Activated naive CD4-positive, alpha-beta T cell treated with anti-CD3 and anti-CD28 coated beads, Interleukin-2, amount 10 ng/mL, durations not matched to agents 7 days and 5 days (primary cell): Measurements from ENCODE around the gene CCL17.
"Not testable (repeated sequence)": the region's sequence is repeated elsewhere in the genome, so short reads cannot be mapped to it uniquely, and the experiment has no call there.

Source experiments
- CTCF ChIA-PET: fragments of 350-600 bp; sonication (Branson Sonifier 250); formaldehyde crosslinking; loops from one replicate; lab custom pipeline; 2021; ENCODE audit warnings: antibody characterized with exemption; lab: Charles Lee
- DNase-seq: peaks from one replicate; pipeline ENCODE4 v3.0.0-alpha.2; 2020
- H3K27ac Mint-ChIP-seq: one replicate; pipeline ENCODE4 v1.8.0; 2021; ENCODE audit warnings: mild to moderate bottlenecking, moderate library complexity, mixed read lengths
- H3K27me3 Mint-ChIP-seq: one replicate; pipeline ENCODE4 v1.8.0; 2021; ENCODE audit warnings: mild to moderate bottlenecking, mixed read lengths
- H3K36me3 Mint-ChIP-seq: one replicate; pipeline ENCODE4 v1.8.0; 2021; ENCODE audit warnings: mixed read lengths
- H3K4me1 Mint-ChIP-seq: one replicate; pipeline ENCODE4 v1.8.0; 2021; ENCODE audit warnings: mixed read lengths
- H3K4me3 Mint-ChIP-seq: one replicate; pipeline ENCODE4 v1.8.0; 2021; ENCODE audit warnings: mild to moderate bottlenecking, moderate library complexity, mixed read lengths
- H3K9me3 Mint-ChIP-seq: one replicate; pipeline ENCODE4 v1.8.0; 2021; ENCODE audit warnings: mixed read lengths

CCL17 gene

DNA sequence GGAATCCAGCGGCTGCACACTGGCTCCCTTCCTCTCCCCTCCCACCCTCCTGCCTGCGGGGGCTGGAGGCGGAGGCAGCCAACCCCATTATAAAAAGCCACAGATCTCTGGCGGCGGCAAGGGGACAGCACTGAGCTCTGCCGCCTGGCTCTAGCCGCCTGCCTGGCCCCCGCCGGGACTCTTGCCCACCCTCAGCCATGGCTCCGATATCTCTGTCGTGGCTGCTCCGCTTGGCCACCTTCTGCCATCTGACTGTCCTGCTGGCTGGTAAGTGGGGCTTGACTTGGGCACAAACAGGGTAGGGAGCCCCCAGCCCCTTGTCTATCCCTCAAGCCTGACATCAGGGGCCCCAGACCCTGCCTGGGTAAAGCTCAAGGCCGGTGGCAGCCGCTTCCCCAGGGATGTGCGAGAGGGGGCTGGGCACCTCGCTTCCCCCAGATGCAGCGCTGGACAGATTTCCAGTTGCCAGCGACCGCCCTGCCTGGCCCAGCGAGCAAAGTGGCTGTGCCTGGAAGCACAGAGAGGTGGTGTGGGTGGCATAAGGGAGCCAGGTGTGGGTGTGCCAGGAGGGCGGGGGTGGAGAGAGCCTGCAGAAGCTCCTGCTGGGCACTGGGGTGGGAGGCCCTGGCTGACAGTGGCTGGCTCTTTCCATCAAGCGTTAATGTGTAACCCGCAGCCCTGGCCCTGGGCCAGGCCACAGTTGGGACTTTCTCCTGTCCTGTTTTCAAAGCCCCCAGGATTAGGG lies 32.0 kb upstream of the CCL17 start, which contains the start of gene CX3CL1:
TSS of gene CX3CL1 (plus strand) at position 119 of the 745 bp plus-strand sequence. CDS start at position 198, 79 bp downstream.
- Mint-ChIP-seq H3K4me1 (no peaks in the 10 kb centered on the region), H3K27me3 (peaks cover 12% of the 10 kb centered on the region), H3K9me3 (no peaks in the 10 kb centered on the region), H3K36me3 (no peaks in the 10 kb centered on the region), H3K27ac (no peak within 1 kb of the TSS), H3K4me3 (no peak within 1 kb of the TSS)
- no peak for DNase-seq
- CTCF ChIA-PET: no interaction called here

DNA sequence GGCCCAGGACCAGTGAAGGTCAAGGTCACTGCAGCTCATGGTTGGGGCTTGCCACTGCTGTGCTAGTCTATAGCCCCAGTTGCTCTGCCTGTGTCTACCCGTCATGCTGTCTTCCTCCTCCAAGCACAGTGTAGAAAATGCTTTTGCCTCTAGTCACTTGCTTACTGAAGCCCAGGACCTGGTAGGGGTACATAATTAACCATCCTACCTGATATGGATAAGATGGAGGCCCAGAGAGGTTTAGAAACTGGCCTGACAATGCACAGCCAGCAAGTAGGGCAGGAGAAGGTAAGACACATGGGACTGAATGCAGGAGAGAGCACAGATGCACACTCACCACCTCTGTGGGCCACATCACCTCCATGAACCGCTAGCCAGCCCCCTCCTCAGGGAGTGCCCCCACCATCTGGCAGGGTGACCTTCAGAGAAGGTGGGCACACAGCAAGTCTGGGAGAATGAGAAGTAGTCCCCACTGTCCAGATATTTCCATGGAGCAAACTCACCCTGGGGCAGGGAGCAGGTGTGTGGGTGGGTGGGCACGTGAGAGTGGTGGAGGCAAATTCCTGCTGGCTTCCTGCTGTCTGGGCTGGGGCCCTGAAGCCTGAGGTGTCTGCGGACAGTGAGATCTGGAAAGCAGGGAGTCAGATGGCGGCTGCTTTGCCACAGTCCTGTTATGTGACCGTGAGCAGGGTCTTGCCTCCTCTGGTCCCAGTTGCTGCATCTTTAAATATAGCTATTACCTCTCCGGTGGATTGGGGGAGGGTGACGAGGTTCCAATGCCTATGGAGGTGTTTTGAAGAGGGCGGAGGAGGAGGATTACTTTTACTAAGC lies 31.2 kb upstream of the CCL17 start:
- H3K27ac Mint-ChIP-seq: no peak overlapping the region
- no peak overlapping the region for H3K4me3 Mint-ChIP-seq
- no peaks in the 10 kb centered on the region for H3K36me3 Mint-ChIP-seq
- H3K4me1 Mint-ChIP-seq: no peaks in the 10 kb centered on the region
- CTCF ChIA-PET: no interaction called here
- H3K27me3 Mint-ChIP-seq: peaks cover 15% of the 10 kb centered on the region
- H3K9me3 Mint-ChIP-seq: no peaks in the 10 kb centered on the region
- DNase-seq: no peak

DNA sequence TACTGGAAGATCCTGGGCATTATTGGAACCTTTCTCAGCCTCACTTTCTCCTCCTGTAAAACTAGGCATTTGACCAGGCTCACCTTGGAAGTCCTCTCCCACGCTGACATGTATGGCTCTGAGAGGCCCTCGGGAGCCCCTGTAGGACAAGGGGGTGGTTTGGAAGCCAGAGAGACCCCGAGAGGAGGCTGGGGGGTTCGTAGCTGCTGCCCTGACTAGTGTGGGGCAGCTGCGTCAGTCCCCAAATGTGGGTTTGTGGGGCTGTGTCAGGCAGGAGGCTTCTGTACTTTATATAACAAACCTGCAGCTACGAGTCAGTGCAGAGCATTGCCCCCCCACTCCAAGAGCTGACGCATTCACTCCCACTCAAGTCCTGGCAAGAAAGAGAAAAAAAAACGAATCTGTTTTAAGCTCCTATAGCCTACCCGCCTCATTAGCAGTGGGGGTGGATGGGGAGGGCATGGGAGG lies 30.5 kb upstream of the CCL17 start:
- H3K27ac Mint-ChIP-seq: no peak overlapping the region
- no peak overlapping the region for H3K4me3 Mint-ChIP-seq
- no peaks in the 10 kb centered on the region for H3K9me3 Mint-ChIP-seq
- H3K36me3 Mint-ChIP-seq: no peaks in the 10 kb centered on the region
- CTCF ChIA-PET: no interaction called here
- DNase-seq: no peak
- H3K27me3 Mint-ChIP-seq: peaks cover 15% of the 10 kb centered on the region
- H3K4me1 Mint-ChIP-seq: no peaks in the 10 kb centered on the region

- CTCF ChIA-PET: interaction anchor here (1.2 kb wide), 1 partner anchor 44 kb away, joined by 3 read pairs; no protein-coding TSS in a partner anchor
- H3K27ac Mint-ChIP-seq: not testable (repeated sequence)
These were observed 29.6 kb upstream of the CCL17 start for GRCh38 chr16:57374925-57375465.

DNA sequence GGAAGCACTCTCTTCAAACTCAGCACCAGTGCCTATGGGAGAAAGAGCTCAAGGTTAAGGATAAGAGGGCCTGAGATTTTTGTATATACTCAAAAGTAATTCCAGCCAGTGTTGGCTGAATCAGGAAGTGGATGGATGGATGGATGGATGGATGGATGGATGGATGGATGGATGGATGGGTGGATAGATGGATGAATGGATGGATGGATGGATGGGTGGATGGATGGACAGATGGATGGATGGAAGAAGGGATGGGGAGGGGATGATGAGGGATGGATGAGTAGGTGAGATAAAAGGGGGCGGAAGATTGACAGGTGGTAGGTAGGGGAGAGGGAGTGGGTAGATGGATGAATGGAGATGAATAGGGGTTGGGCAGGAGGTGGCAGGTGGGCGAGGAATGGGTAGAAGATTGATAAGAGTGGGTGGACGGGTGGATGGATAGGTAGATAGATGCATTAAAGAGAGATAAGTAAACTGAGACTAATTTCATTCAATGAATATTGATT lies 28.2 kb upstream of the CCL17 start:
- H3K4me3 Mint-ChIP-seq: no peak overlapping the region
- DNase-seq: no peak
- no peak overlapping the region for H3K27ac Mint-ChIP-seq
- no peaks in the 10 kb centered on the region for H3K36me3 Mint-ChIP-seq
- peaks cover 9% of the 10 kb centered on the region for H3K27me3 Mint-ChIP-seq
- CTCF ChIA-PET: interaction anchor here (1.2 kb wide), 1 partner anchor 43 kb away, joined by 3 read pairs; no protein-coding TSS in a partner anchor
- H3K9me3 Mint-ChIP-seq: no peaks in the 10 kb centered on the region
- no peaks in the 10 kb centered on the region for H3K4me1 Mint-ChIP-seq

More at GRCh38 chr16:57374925-57375465, 29.6 kb upstream of the CCL17 start:
- not testable (repeated sequence) for H3K36me3 Mint-ChIP-seq, H3K4me1 Mint-ChIP-seq, DNase-seq, H3K4me3 Mint-ChIP-seq, H3K9me3 Mint-ChIP-seq
- H3K27me3 Mint-ChIP-seq: peaks cover 10% of the 10 kb centered on the region

- H3K27me3 Mint-ChIP-seq: peaks cover 7% of the 10 kb centered on the region
- H3K36me3 Mint-ChIP-seq: no peaks in the 10 kb centered on the region
- DNase-seq: no peak
- CTCF ChIA-PET: no interaction called here
- no peaks in the 10 kb centered on the region for H3K9me3 Mint-ChIP-seq
- H3K4me1 Mint-ChIP-seq: no peaks in the 10 kb centered on the region
- H3K27ac Mint-ChIP-seq: no peak overlapping the region
- H3K4me3 Mint-ChIP-seq: no peak overlapping the region
These were observed 27.3 kb upstream of the CCL17 start for GRCh38 chr16:57377080-57377841.

- CTCF ChIA-PET: no interaction called here
- H3K36me3 Mint-ChIP-seq: no peaks in the 10 kb centered on the region
- peaks cover 12% of the 10 kb centered on the region for H3K27me3 Mint-ChIP-seq
- no peak overlapping the region for H3K27ac Mint-ChIP-seq
- no peaks in the 10 kb centered on the region for H3K4me1 Mint-ChIP-seq
- no peak overlapping the region for H3K4me3 Mint-ChIP-seq
- H3K9me3 Mint-ChIP-seq: no peaks in the 10 kb centered on the region
- DNase-seq: no peak
These were observed 25.0 kb upstream of the CCL17 start for GRCh38 chr16:57379579-57379978.

- no peaks in the 10 kb centered on the region for H3K36me3 Mint-ChIP-seq
- H3K4me1 Mint-ChIP-seq: no peaks in the 10 kb centered on the region
- CTCF ChIA-PET: interaction anchor here (1.4 kb wide), 1 partner anchor 37 kb away, joined by 3 read pairs; no protein-coding TSS in a partner anchor
- no peaks in the 10 kb centered on the region for H3K9me3 Mint-ChIP-seq
- no peak overlapping the region for H3K4me3 Mint-ChIP-seq
- H3K27me3 Mint-ChIP-seq: peaks cover 14% of the 10 kb centered on the region
- no peak for DNase-seq
- H3K27ac Mint-ChIP-seq: no peak overlapping the region
These were observed 23.7 kb upstream of the CCL17 start for GRCh38 chr16:57380671-57381462.

GRCh38 chr16:57381791-57382534 lies 22.6 kb upstream of the CCL17 start:
- CTCF ChIA-PET: no interaction called here
- Mint-ChIP-seq H3K9me3 (no peaks in the 10 kb centered on the region), H3K36me3 (no peaks in the 10 kb centered on the region), H3K4me3 (no peak overlapping the region), H3K27me3 (peaks cover 14% of the 10 kb centered on the region), H3K4me1 (no peaks in the 10 kb centered on the region), H3K27ac (no peak overlapping the region)
- no peak for DNase-seq

DNA sequence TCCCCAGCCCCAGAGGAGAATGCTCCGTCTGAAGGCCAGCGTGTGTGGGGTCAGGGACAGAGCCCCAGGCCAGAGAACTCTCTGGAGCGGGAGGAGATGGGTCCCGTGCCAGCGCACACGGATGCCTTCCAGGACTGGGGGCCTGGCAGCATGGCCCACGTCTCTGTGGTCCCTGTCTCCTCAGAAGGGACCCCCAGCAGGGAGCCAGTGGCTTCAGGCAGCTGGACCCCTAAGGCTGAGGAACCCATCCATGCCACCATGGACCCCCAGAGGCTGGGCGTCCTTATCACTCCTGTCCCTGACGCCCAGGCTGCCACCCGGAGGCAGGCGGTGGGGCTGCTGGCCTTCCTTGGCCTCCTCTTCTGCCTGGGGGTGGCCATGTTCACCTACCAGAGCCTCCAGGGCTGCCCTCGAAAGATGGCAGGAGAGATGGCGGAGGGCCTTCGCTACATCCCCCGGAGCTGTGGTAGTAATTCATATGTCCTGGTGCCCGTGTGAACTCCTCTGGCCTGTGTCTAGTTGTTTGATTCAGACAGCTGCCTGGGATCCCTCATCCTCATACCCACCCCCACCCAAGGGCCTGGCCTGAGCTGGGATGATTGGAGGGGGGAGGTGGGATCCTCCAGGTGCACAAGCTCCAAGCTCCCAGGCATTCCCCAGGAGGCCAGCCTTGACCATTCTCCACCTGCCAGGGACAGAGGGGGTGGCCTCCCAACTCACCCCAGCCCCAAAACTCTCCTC lies 21.9 kb upstream of the CCL17 start:
- Mint-ChIP-seq H3K27ac (no peak overlapping the region), H3K9me3 (no peaks in the 10 kb centered on the region), H3K4me3 (no peak overlapping the region), H3K36me3 (no peaks in the 10 kb centered on the region), H3K4me1 (no peaks in the 10 kb centered on the region), H3K27me3 (peaks cover 15% of the 10 kb centered on the region)
- CTCF ChIA-PET: no interaction called here
- no peak for DNase-seq

DNA sequence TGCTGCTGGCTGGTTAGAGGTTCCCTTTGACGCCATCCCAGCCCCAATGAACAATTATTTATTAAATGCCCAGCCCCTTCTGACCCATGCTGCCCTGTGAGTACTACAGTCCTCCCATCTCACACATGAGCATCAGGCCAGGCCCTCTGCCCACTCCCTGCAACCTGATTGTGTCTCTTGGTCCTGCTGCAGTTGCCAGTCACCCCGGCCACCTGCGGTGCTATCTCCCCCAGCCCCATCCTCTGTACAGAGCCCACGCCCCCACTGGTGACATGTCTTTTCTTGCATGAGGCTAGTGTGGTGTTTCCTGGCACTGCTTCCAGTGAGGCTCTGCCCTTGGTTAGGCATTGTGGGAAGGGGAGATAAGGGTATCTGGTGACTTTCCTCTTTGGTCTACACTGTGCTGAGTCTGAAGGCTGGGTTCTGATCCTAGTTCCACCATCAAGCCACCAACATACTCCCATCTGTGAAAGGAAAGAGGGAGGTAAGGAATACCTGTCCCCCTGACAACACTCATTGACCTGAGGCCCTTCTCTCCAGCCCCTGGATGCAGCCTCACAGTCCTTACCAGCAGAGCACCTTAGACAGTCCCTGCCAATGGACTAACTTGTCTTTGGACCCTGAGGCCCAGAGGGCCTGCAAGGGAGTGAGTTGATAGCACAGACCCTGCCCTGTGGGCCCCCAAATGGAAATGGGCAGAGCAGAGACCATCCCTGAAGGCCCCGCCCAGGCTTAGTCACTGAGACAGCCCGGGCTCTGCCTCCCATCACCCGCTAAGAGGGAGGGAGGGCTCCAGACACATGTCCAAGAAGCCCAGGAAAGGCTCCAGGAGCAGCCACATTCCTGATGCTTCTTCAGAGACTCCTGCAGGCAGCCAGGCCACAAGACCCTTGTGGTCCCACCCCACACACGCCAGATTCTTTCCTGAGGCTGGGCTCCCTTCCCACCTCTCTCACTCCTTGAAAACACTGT lies 21.0 kb upstream of the CCL17 start:
- Mint-ChIP-seq H3K9me3 (no peaks in the 10 kb centered on the region), H3K4me1 (no peaks in the 10 kb centered on the region), H3K36me3 (no peaks in the 10 kb centered on the region), H3K27ac (no peak overlapping the region), H3K4me3 (no peak overlapping the region), H3K27me3 (peaks cover 16% of the 10 kb centered on the region)
- DNase-seq: no peak
- CTCF ChIA-PET: no interaction called here
